GM23338 (cell line): ENCODE measurements around the gene SCPEP1. TPM values are rescaled to one million over a fixed set of nuclear protein-coding genes. Genes with fewer than 3 reads are reported as not detected.

ENCODE experiments used
- ATAC-seq: fragments of 200-7000 bp; cut with Tn5 transposase; 3 replicates; pipeline ENCODE4 v1.9.1; 2020
- DNase-seq: peaks from one replicate; pipeline ENCODE4 v3.0.0-alpha.2; 2015; ENCODE audit warnings: low spot score
- H2AFZ ChIP-seq: fragments of 200-600 bp; sonication (generic); 2 replicates; pipeline ENCODE4 v1.8.0; 2016; ENCODE audit warnings: antibody characterized with exemption, mild to moderate bottlenecking, moderate library complexity
- H3F3A ChIP-seq: fragments of 200-600 bp; sonication (generic); replicated peaks from 2 replicates; pipeline ENCODE4 v1.8.0; 2017; ENCODE audit warnings: antibody characterized with exemption, mixed run types, low read depth
- H3K27ac ChIP-seq: fragments of 200-600 bp; sonication (generic); 2 replicates; pipeline ENCODE4 v1.6.1; 2016; ENCODE audit warnings: low read depth
- H3K27me3 ChIP-seq: fragments of 200-600 bp; sonication (generic); 2 replicates; pipeline ENCODE4 v1.8.0; 2016; ENCODE audit warnings: mild to moderate bottlenecking, mixed run types, moderate library complexity; ENCODE audit not compliant: insufficient read depth
- H3K36me3 ChIP-seq: fragments of 200-600 bp; sonication (generic); 2 replicates; pipeline ENCODE4 v1.8.0; 2016; ENCODE audit warnings: mild to moderate bottlenecking; ENCODE audit not compliant: insufficient read depth
- H3K4me1 ChIP-seq: fragments of 200-600 bp; sonication (generic); 2 replicates; pipeline ENCODE4 v1.8.0; 2016; ENCODE audit warnings: mild to moderate bottlenecking, moderate library complexity; ENCODE audit not compliant: insufficient read depth
- H3K4me2 ChIP-seq: fragments of 200-600 bp; sonication (generic); 2 replicates; pipeline ENCODE4 v1.7.1; 2017; ENCODE audit warnings: mixed run types
- H3K4me3 ChIP-seq: fragments of 200-600 bp; sonication (generic); 2 replicates; pipeline ENCODE4 v1.6.1; 2016; ENCODE audit warnings: mixed run types
- H3K79me2 ChIP-seq: fragments of 200-600 bp; sonication (generic); replicated peaks from 2 replicates; pipeline ENCODE4 v1.8.0; 2017; ENCODE audit warnings: mild to moderate bottlenecking; ENCODE audit not compliant: insufficient read depth
- H3K9me2 ChIP-seq: fragments of 200-600 bp; sonication (generic); 2 replicates; pipeline ENCODE4 v1.8.0; 2017; ENCODE audit not compliant: insufficient read depth
- H4K20me1 ChIP-seq: fragments of 200-600 bp; sonication (generic); replicated peaks from 2 replicates; pipeline ENCODE4 v1.8.0; 2017; ENCODE audit warnings: mild to moderate bottlenecking; ENCODE audit not compliant: insufficient read depth
- H3K27ac Mint-ChIP-seq: 2 replicates; pipeline ENCODE4 v1.8.0; 2020; ENCODE audit warnings: inconsistent platforms, mild to moderate bottlenecking, moderate library complexity, mixed read lengths
- H3K27me3 Mint-ChIP-seq: 3 replicates; pipeline ENCODE4 v1.8.0; 2022; ENCODE audit warnings: low read depth, mild to moderate bottlenecking, moderate library complexity, mixed read lengths, inconsistent platforms; ENCODE audit not compliant: insufficient read depth, poor library complexity
- H3K36me3 Mint-ChIP-seq: 3 replicates; pipeline ENCODE4 v1.8.0; 2021; ENCODE audit warnings: low read depth, mild to moderate bottlenecking, inconsistent platforms, moderate library complexity, mixed read lengths
- H3K4me1 Mint-ChIP-seq: 3 replicates; pipeline ENCODE4 v1.8.0; 2020; ENCODE audit warnings: mild to moderate bottlenecking, inconsistent platforms, mixed read lengths
- H3K4me3 Mint-ChIP-seq: 3 replicates; pipeline ENCODE4 v1.8.0; 2021; ENCODE audit warnings: moderate library complexity, mild to moderate bottlenecking, inconsistent platforms, mixed read lengths
- H3K9me3 Mint-ChIP-seq: 3 replicates; pipeline ENCODE4 v1.8.0; 2020; ENCODE audit warnings: moderate library complexity, mild to moderate bottlenecking, inconsistent platforms, mixed read lengths
- EZH2phosphoT487 ChIP-seq: fragments of 200-600 bp; sonication (generic); IDR thresholded peaks from one replicate; pipeline ENCODE4 v1.8.1; 2018; ENCODE audit warnings: antibody characterized with exemption; ENCODE audit not compliant: unreplicated experiment
- POLR2AphosphoS5 ChIP-seq: IDR thresholded peaks from 2 replicates; pipeline ENCODE4 v1.6.1; 2016; ENCODE audit warnings: antibody characterized with exemption, low read depth
- STAT1 ChIP-seq: IDR thresholded peaks from one replicate; pipeline ENCODE4 v1.6.1; 2016; ENCODE audit warnings: antibody characterized with exemption; ENCODE audit not compliant: unreplicated experiment
- ZNF331 ChIP-seq: fragments of 250-450 bp; sonication (Bioruptor Pico); IDR thresholded peaks from 2 replicates; pipeline ENCODE4 v1.5.0; 2020; ENCODE audit warnings: low read depth, mild to moderate bottlenecking, moderate library complexity
- polyA plus RNA-seq: library from polyadenylated mRNA; unstranded; fragments of >200 nt; fragmentation: Nextera tagmentation; extraction: Ambion mirVana; gene quantifications from 2 replicates; pipeline ENCODE4 v1.2.1, GENCODE V29; 2016
- total RNA-seq: library from RNA; depleted of rRNA; stranded (reverse); fragments of >200 nt; shearing (Covaris generic); gene quantifications from 2 replicates; pipeline ENCODE4 v1.2.3, GENCODE V29; 2014
- TF ChIP-seq, protein P1 (sequence below): fragments of 250-450 bp; sonication (Bioruptor Pico); IDR thresholded peaks from 2 replicates; pipeline ENCODE4 v1.5.0; 2020; ENCODE audit warnings: mild to moderate bottlenecking, moderate library complexity
- TF ChIP-seq, protein P2 (sequence below), 2 experiments: fragments of 200-600 bp in 1 of 2; sonication (generic) in 1 of 2; conservative IDR thresholded peaks; 2 replicates each; pipeline versions ENCODE4 v1.5.1 to v1.6.1; 2016 to 2017; ENCODE audit warnings: antibody characterized with exemption in 2 of 2, low read depth in 2 of 2, mild to moderate bottlenecking in 2 of 2, moderate library complexity in 1 of 2

The SCPEP1 gene
- total and polyA plus RNA-seq, 2 experiments from 2014 or later: 46.6 to 52.1 TPM

DNA sequence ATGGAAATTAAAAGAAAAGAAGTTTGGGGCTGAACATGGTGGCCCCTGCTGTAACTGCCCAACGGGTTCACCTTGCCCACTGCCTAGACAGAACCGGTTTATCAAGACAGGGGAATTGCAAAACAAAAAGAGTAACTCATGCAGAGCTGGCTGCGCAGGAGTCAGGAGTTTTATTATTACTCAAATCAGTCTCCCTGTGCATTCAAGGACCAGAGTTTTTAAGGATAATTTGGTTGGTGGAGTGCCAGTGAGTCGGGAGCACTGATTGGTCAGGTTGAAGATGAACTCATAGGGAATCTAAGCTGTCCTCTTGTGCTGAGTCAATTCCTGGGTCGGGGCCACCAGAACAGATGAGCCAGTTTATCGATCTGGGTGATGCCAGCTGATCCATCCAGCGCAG lies 4.4 kb upstream of the SCPEP1 start (continued):
- TF ChIP-seq, protein P1, sequence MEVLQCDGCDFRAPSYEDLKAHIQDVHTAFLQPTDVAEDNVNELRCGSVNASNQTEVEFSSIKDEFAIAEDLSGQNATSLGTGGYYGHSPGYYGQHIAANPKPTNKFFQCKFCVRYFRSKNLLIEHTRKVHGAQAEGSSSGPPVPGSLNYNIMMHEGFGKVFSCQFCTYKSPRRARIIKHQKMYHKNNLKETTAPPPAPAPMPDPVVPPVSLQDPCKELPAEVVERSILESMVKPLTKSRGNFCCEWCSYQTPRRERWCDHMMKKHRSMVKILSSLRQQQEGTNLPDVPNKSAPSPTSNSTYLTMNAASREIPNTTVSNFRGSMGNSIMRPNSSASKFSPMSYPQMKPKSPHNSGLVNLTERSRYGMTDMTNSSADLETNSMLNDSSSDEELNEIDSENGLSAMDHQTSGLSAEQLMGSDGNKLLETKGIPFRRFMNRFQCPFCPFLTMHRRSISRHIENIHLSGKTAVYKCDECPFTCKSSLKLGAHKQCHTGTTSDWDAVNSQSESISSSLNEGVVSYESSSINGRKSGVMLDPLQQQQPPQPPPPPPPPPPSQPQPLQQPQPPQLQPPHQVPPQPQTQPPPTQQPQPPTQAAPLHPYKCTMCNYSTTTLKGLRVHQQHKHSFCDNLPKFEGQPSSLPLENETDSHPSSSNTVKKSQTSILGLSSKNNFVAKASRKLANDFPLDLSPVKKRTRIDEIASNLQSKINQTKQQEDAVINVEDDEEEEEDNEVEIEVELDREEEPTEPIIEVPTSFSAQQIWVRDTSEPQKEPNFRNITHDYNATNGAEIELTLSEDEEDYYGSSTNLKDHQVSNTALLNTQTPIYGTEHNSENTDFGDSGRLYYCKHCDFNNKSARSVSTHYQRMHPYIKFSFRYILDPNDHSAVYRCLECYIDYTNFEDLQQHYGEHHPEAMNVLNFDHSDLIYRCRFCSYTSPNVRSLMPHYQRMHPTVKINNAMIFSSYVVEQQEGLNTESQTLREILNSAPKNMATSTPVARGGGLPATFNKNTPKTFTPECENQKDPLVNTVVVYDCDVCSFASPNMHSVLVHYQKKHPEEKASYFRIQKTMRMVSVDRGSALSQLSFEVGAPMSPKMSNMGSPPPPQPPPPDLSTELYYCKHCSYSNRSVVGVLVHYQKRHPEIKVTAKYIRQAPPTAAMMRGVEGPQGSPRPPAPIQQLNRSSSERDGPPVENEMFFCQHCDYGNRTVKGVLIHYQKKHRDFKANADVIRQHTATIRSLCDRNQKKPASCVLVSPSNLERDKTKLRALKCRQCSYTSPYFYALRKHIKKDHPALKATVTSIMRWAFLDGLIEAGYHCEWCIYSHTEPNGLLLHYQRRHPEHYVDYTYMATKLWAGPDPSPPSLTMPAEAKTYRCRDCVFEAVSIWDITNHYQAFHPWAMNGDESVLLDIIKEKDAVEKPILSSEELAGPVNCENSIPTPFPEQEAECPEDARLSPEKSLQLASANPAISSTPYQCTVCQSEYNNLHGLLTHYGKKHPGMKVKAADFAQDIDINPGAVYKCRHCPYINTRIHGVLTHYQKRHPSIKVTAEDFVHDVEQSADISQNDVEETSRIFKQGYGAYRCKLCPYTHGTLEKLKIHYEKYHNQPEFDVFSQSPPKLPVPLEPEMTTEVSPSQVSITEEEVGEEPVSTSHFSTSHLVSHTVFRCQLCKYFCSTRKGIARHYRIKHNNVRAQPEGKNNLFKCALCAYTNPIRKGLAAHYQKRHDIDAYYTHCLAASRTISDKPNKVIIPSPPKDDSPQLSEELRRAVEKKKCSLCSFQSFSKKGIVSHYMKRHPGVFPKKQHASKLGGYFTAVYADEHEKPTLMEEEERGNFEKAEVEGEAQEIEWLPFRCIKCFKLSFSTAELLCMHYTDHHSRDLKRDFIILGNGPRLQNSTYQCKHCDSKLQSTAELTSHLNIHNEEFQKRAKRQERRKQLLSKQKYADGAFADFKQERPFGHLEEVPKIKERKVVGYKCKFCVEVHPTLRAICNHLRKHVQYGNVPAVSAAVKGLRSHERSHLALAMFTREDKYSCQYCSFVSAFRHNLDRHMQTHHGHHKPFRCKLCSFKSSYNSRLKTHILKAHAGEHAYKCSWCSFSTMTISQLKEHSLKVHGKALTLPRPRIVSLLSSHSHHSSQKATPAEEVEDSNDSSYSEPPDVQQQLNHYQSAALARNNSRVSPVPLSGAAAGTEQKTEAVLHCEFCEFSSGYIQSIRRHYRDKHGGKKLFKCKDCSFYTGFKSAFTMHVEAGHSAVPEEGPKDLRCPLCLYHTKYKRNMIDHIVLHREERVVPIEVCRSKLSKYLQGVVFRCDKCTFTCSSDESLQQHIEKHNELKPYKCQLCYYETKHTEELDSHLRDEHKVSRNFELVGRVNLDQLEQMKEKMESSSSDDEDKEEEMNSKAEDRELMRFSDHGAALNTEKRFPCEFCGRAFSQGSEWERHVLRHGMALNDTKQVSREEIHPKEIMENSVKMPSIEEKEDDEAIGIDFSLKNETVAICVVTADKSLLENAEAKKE: no peak

DNA sequence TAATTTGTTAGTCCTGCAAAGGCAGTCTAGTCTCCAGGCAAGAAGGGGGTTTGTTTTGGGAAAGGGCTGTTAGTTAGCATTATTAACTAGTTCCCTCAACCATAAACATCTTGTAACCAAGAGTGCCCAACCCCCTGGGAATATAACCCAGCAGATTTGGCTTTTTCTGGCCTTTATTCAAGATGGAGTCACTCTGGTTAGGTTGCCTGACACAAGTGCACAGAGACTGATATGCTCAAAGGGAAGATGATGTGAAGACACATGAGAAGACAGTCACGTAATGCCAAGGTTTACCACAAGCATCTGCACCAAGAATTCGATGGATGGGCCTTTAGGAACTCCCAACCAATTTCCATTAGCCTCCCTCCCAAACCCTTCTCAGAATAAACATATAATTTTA lies 3.9 kb upstream of the SCPEP1 start:
- no peak overlapping the region for H3K27ac ChIP-seq
- Mint-ChIP-seq H3K27me3 (peaks cover 9% of the 10 kb centered on the region), H3K4me3 (no peak overlapping the region), H3K27ac (no peak overlapping the region), H3K4me1 (peaks cover 31% of the 10 kb centered on the region), H3K9me3 (peaks cover 38% of the 10 kb centered on the region), H3K36me3 (peaks cover 18% of the 10 kb centered on the region; the same call in 1 of the 3 replicates)
- no peaks in the 10 kb centered on the region for H3K27me3 ChIP-seq
- no peaks in the 10 kb centered on the region for H3K9me2 ChIP-seq
- H4K20me1 ChIP-seq: no peaks in the 10 kb centered on the region
- ATAC-seq (no peak), DNase-seq (no peak)
- H3F3A ChIP-seq: no peaks in the 10 kb centered on the region; the same call in 1 of the 2 replicates
- 0 out of 2 replicates have a peak, but pooled peaks cover 4% of the 10 kb centered on the region for H3K79me2 ChIP-seq
- no peaks in the 10 kb centered on the region for H3K36me3 ChIP-seq
- no peak overlapping the region for H3K4me3 ChIP-seq
- peaks cover 15% of the 10 kb centered on the region for H3K4me1 ChIP-seq
- H2AFZ ChIP-seq: peak overlapping the region; percentile 79; the same call in 1 of the 2 replicates
- H3K4me2 ChIP-seq: no peak overlapping the region
- no peak for TF ChIP-seq POLR2AphosphoS5
- no peak for TF ChIP-seq STAT1
- TF ChIP-seq, protein P1: no peak
- TF ChIP-seq ZNF331 (CRISPR knock-in tag): no peak
- no peak for TF ChIP-seq EZH2phosphoT487
- TF ChIP-seq, protein P2, sequence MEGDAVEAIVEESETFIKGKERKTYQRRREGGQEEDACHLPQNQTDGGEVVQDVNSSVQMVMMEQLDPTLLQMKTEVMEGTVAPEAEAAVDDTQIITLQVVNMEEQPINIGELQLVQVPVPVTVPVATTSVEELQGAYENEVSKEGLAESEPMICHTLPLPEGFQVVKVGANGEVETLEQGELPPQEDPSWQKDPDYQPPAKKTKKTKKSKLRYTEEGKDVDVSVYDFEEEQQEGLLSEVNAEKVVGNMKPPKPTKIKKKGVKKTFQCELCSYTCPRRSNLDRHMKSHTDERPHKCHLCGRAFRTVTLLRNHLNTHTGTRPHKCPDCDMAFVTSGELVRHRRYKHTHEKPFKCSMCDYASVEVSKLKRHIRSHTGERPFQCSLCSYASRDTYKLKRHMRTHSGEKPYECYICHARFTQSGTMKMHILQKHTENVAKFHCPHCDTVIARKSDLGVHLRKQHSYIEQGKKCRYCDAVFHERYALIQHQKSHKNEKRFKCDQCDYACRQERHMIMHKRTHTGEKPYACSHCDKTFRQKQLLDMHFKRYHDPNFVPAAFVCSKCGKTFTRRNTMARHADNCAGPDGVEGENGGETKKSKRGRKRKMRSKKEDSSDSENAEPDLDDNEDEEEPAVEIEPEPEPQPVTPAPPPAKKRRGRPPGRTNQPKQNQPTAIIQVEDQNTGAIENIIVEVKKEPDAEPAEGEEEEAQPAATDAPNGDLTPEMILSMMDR (conservative IDR thresholded peaks at IDR 0.05; ENCODE audit: low read depth in 2 of 2): no peak
